Measurements from ENCODE around the gene IRX5.

DNA sequence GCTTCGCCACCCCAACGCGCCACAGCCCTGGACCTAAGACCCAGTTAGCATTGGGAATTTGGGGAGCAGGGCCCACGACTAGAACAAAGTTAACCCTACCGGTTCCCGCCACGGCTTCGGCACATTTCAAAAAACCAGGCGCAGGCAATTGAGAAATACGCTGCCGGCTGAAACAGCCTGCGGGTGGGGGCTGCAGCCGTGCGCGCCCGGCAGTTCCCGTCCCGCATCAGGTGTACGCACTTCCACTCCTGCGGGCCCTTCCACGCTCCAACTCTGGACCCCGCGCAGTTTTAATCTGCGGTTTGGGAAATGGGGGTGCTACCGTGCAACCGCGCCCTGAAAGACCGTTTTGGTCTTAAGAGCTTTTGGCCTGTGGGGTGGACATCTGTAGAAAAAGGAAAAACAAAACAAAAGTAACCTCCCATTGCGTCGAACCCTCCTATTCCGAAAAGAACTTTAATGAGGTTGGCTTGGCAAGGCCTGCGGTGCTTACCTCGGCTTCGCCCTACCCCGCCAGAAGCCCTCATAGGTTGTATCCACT lies 7.1 kb downstream of the IRX5 start:
- no peak for TF ChIP-seq TAF1 (IDR thresholded peaks at IDR 0.05; ENCODE audit: low read depth)
- TF ChIP-seq EP300 (IDR thresholded peaks at IDR 0.05; ENCODE audit: borderline replicate concordance) = no peak
- no peak for TF ChIP-seq EGR1 (IDR thresholded peaks at IDR 0.05)
- no peak for TF ChIP-seq CREB1 (IDR thresholded peaks at IDR 0.05; ENCODE audit: low read depth)
- TF ChIP-seq, protein P1, sequence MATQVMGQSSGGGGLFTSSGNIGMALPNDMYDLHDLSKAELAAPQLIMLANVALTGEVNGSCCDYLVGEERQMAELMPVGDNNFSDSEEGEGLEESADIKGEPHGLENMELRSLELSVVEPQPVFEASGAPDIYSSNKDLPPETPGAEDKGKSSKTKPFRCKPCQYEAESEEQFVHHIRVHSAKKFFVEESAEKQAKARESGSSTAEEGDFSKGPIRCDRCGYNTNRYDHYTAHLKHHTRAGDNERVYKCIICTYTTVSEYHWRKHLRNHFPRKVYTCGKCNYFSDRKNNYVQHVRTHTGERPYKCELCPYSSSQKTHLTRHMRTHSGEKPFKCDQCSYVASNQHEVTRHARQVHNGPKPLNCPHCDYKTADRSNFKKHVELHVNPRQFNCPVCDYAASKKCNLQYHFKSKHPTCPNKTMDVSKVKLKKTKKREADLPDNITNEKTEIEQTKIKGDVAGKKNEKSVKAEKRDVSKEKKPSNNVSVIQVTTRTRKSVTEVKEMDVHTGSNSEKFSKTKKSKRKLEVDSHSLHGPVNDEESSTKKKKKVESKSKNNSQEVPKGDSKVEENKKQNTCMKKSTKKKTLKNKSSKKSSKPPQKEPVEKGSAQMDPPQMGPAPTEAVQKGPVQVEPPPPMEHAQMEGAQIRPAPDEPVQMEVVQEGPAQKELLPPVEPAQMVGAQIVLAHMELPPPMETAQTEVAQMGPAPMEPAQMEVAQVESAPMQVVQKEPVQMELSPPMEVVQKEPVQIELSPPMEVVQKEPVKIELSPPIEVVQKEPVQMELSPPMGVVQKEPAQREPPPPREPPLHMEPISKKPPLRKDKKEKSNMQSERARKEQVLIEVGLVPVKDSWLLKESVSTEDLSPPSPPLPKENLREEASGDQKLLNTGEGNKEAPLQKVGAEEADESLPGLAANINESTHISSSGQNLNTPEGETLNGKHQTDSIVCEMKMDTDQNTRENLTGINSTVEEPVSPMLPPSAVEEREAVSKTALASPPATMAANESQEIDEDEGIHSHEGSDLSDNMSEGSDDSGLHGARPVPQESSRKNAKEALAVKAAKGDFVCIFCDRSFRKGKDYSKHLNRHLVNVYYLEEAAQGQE (IDR thresholded peaks at IDR 0.05; ENCODE audit: low read depth) = no peak
- no peak for TF ChIP-seq MAX (IDR thresholded peaks at IDR 0.05)

All from Ishikawa (cell line).